Astrocyte of the spinal cord (primary cell): Measurements from ENCODE around the gene EIF5A.
A peak's percentile ranks its signal among the peaks of the same experiment; 100 is the strongest.
"Not testable (repeated sequence)": the region's sequence is repeated elsewhere in the genome, so short reads cannot be mapped to it uniquely, and the experiment has no call there.

Experiments
- DNase-seq: peaks from one replicate; pipeline ENCODE4 v3.0.0; 2011; ENCODE audit warnings: low read depth, low spot score
- H3K4me3 ChIP-seq: 2 replicates; pipeline ENCODE4 v1.5.1; 2011; ENCODE audit warnings: low read depth, mild to moderate bottlenecking, low read length, moderate library complexity
- in situ Hi-C: cut with HindIII; loops from 2 replicates; pipeline ENCODE4 v1.10.0; 2017; ENCODE audit warnings: low sequenced_read_pairs
- TF ChIP-seq, protein P1 (sequence below): IDR thresholded peaks from 2 replicates; pipeline ENCODE4 v1.5.1; 2012; ENCODE audit warnings: low read depth, mild to moderate bottlenecking, low read length, inconsistent platforms

The EIF5A gene

DNA sequence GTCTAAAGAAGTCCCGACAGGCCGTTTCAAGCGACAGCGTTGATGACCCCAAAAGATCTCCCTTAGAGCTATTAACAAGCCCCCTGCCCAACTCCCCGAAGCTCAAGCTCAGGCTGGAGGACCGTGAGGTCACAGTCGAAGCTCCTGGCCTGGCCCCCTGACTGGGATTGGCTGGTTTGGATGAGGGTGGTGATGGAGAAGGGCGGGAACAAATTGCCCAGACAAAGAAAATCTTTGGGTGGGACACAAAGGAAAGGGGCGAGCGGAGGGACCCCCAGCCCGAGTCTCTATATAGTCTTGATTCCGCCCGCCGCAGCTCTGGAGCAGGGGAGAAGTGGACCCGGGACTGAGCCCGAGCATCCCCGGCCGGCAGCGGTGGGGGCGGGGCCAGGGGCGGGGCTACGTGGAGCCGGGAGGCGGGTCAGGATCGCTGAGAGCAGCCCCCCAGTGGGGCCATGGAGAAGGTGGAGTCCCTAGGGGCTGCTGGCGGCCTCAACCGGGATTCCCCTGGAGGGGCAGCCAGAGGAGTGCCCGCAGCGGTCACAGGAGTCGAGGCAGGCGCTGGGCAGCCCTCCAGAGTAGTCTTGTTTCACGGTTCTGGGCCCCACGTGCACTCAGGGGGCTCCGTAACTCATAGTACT lies 22.7 kb downstream of the EIF5A start:
- peak; percentile 89 for DNase-seq
- TF ChIP-seq, protein P1, sequence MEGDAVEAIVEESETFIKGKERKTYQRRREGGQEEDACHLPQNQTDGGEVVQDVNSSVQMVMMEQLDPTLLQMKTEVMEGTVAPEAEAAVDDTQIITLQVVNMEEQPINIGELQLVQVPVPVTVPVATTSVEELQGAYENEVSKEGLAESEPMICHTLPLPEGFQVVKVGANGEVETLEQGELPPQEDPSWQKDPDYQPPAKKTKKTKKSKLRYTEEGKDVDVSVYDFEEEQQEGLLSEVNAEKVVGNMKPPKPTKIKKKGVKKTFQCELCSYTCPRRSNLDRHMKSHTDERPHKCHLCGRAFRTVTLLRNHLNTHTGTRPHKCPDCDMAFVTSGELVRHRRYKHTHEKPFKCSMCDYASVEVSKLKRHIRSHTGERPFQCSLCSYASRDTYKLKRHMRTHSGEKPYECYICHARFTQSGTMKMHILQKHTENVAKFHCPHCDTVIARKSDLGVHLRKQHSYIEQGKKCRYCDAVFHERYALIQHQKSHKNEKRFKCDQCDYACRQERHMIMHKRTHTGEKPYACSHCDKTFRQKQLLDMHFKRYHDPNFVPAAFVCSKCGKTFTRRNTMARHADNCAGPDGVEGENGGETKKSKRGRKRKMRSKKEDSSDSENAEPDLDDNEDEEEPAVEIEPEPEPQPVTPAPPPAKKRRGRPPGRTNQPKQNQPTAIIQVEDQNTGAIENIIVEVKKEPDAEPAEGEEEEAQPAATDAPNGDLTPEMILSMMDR: no peak
- peak overlapping the region; percentile 89 for H3K4me3 ChIP-seq
- in situ Hi-C loops: no loop called here

DNA sequence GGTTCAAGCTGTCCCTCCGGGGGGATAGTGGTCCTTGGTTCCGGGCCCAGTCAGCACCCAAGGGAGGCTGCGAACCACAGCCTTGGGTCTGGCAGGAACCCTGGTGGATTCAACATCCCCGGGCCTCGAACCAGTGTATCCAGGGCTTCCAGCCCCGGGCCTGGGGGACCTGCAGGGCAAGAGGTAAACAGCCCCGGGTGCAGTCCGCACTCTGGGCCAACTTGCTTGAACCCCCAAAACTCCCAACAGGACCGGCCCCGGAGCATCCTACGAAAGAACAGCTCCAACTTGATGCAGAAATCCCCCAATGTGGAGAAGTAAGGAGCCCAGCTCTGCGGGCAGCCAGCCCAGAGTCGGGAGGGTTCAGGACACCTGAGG lies 23.2 kb downstream of the EIF5A start:
- no peak for DNase-seq
- in situ Hi-C loops: no loop called here
- peak overlapping the region; percentile 89 for H3K4me3 ChIP-seq
- TF ChIP-seq, protein P1: no peak

- H3K4me3 ChIP-seq: no peak overlapping the region
- DNase-seq: no peak
- in situ Hi-C loops: no loop called here
- TF ChIP-seq, protein P1: no peak
Observed at GRCh38 chr17:7332111-7332510, 24.7 kb downstream of the EIF5A start.

GRCh38 chr17:7332600-7333069 lies 25.2 kb downstream of the EIF5A start:
- in situ Hi-C loops, DNase-seq: not testable (repeated sequence)

DNA sequence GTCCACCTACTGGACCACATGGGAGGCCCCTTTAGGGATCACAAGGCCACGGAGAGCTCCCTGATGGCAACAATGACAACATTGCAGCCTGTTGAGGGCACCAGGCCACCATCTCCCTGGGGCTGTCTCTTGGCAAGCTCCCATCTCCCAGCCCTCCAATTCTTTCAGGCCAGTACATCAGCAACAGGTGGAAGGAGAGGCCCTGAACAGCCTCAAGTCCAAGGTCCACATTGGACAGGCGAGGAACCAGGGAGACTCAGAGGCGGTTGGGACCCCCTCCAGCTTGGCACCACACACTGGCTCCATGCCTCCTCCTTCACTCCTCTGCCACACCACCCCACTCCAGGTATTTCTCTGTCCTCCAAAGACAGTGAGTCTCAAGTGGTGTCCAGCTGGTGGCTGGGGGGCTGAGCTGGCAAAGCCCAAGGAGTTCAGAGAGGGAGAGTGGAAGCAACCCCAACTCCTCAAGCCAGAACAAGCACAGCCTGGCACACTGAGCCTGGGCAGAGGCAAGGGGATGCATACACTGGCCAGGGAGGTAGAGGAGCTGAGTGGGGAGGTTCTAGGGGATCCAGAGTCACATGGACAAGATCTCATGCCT lies 27.6 kb downstream of the EIF5A start:
- H3K4me3 ChIP-seq: no peak overlapping the region
- DNase-seq: no peak
- in situ Hi-C loops: no loop called here
- TF ChIP-seq, protein P1: no peak

More at GRCh38 chr17:7332600-7333069, 25.2 kb downstream of the EIF5A start:
- H3K4me3 ChIP-seq: not testable (repeated sequence)

- DNase-seq, in situ Hi-C loops, H3K4me3 ChIP-seq: not testable (repeated sequence)
Observed at GRCh38 chr17:7335765-7336164, 28.3 kb downstream of the EIF5A start.

GRCh38 chr17:7336240-7337175 lies 29.1 kb downstream of the EIF5A start, which contains the start of gene ACAP1:
TSS of gene ACAP1 (plus strand) at chr17:7336529. CDS start at chr17:7336735, 206 bp downstream.
- in situ Hi-C loops: no loop called here
- H3K4me3 ChIP-seq: no peak within 1 kb of the TSS
- TF ChIP-seq, protein P1: no peak
- DNase-seq: no peak

- H3K4me3 ChIP-seq, DNase-seq, in situ Hi-C loops: not testable (repeated sequence)
Observed at GRCh38 chr17:7337600-7337999, 30.2 kb downstream of the EIF5A start.
